GM20000 (cell line): ENCODE data around the gene SRSF10.
"Not testable (repeated sequence)": the region's sequence is repeated elsewhere in the genome, so short reads cannot be mapped to it uniquely, and the experiment has no call there.

Source experiments
- DNase-seq: peaks from one replicate; pipeline ENCODE4 v3.0.0; 2012; ENCODE audit warnings: low spot score
- TF ChIP-seq, protein P1 (sequence below): IDR thresholded peaks from 2 replicates; pipeline ENCODE4 v1.5.1; 2012; ENCODE audit warnings: mild to moderate bottlenecking, control low read depth; ENCODE audit errors: extremely low read depth, missing control alignments

The SRSF10 gene

GRCh38 chr1:23960291-23961020, 19.7 kb downstream of the SRSF10 start:
- TF ChIP-seq, protein P1, sequence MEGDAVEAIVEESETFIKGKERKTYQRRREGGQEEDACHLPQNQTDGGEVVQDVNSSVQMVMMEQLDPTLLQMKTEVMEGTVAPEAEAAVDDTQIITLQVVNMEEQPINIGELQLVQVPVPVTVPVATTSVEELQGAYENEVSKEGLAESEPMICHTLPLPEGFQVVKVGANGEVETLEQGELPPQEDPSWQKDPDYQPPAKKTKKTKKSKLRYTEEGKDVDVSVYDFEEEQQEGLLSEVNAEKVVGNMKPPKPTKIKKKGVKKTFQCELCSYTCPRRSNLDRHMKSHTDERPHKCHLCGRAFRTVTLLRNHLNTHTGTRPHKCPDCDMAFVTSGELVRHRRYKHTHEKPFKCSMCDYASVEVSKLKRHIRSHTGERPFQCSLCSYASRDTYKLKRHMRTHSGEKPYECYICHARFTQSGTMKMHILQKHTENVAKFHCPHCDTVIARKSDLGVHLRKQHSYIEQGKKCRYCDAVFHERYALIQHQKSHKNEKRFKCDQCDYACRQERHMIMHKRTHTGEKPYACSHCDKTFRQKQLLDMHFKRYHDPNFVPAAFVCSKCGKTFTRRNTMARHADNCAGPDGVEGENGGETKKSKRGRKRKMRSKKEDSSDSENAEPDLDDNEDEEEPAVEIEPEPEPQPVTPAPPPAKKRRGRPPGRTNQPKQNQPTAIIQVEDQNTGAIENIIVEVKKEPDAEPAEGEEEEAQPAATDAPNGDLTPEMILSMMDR: no peak
- DNase-seq: no peak

DNA sequence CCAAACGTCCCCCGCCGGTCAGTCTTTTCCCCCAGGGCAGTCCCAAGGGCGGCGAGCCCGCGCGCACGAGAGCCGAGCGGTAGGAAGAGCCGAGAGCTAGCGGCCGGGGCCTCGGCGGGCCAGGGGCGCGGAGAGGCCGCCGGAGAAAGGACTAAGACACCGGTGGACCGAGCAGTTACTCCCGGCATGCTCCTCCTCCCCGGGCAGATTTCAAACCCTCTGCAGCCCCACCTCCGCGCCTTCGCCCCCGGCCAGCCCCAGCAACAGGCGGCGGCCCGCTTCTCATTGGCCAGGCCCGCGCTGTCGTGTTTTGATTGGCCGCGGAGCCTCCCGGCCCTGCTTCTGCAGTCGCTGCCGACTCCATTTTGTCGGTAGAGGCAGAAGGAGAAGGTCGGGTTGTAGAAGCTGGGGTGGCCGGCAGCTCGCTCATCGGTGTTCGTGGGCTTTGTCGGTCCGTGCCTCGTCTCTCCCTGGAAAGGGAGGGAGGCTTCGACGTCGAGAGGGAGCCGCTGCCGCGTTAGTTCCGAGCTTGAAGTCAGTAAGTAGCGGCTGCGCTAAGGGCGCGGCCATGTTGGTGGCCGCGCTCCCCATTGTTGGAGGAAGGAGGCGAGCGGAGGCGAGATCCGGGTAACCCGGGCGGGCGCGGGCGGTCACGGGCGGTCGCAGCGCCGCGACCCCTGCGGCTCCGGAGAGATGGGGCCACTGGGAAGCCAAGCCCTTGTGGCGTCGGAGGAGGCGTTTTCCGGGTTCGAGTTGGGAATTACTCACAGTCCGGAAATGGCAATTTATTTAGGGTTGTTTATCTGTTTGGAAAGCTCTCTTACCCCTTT, 20.5 kb downstream of the SRSF10 start, which contains the start of gene PNRC2:
Gene PNRC2 (plus strand): TSS at position 368 of the 830 bp plus-strand sequence. CDS start 1,630 bp downstream, outside the sequence.
- peak; percentile 97 for DNase-seq
- TF ChIP-seq, protein P1: no peak

- TF ChIP-seq, protein P1: no peak
- DNase-seq: peak; percentile 91
Measured at GRCh38 chr1:23958810-23959460, 21.2 kb downstream of the SRSF10 start.

GRCh38 chr1:23958040-23958809, 21.9 kb downstream of the SRSF10 start:
- DNase-seq: not testable (repeated sequence)

DNA sequence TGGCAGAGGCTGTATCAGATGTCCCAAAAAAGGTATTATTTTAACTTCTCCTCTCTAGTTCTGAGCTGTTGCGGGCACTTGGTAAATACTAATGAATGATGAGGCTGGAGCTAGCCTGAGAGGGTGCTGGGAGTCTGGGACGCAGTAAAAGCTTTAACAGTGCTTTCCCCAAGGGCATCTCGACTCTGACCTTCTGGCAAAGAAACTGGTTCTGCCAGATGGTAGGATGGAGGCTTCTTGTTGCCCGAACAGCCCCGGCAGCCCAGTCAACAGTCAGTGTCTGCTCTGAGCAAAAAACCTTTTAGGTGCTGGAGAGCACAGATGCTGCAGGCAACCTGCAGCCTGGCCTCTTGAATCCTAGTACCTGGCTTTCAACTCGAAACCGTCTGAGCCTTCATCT, 23.0 kb downstream of the SRSF10 start:
- TF ChIP-seq, protein P1: no peak
- no peak for DNase-seq

- DNase-seq: no peak
- TF ChIP-seq, protein P1: no peak
Measured at GRCh38 chr1:23953020-23953419, 27.1 kb downstream of the SRSF10 start.

GRCh38 chr1:23947366-23947765, 32.8 kb downstream of the SRSF10 start:
- TF ChIP-seq, protein P1: no peak
- DNase-seq: no peak
